GM23338 (cell line): Measurements from ENCODE around the gene CCDC149. TPM values are rescaled to one million over a fixed set of nuclear protein-coding genes. Genes with fewer than 3 reads are reported as not detected.

Experiments used
- ATAC-seq: fragments of 200-7000 bp; cut with Tn5 transposase; 3 replicates; pipeline ENCODE4 v1.9.1; 2020
- DNase-seq: peaks from one replicate; pipeline ENCODE4 v3.0.0-alpha.2; 2015; ENCODE audit warnings: low spot score
- H2AFZ ChIP-seq: fragments of 200-600 bp; sonication (generic); 2 replicates; pipeline ENCODE4 v1.8.0; 2016; ENCODE audit warnings: antibody characterized with exemption, mild to moderate bottlenecking, moderate library complexity
- H3F3A ChIP-seq: fragments of 200-600 bp; sonication (generic); replicated peaks from 2 replicates; pipeline ENCODE4 v1.8.0; 2017; ENCODE audit warnings: antibody characterized with exemption, mixed run types, low read depth
- H3K27ac ChIP-seq: fragments of 200-600 bp; sonication (generic); 2 replicates; pipeline ENCODE4 v1.6.1; 2016; ENCODE audit warnings: low read depth
- H3K27me3 ChIP-seq: fragments of 200-600 bp; sonication (generic); 2 replicates; pipeline ENCODE4 v1.8.0; 2016; ENCODE audit warnings: mild to moderate bottlenecking, mixed run types, moderate library complexity; ENCODE audit not compliant: insufficient read depth
- H3K36me3 ChIP-seq: fragments of 200-600 bp; sonication (generic); 2 replicates; pipeline ENCODE4 v1.8.0; 2016; ENCODE audit warnings: mild to moderate bottlenecking; ENCODE audit not compliant: insufficient read depth
- H3K4me1 ChIP-seq: fragments of 200-600 bp; sonication (generic); 2 replicates; pipeline ENCODE4 v1.8.0; 2016; ENCODE audit warnings: mild to moderate bottlenecking, moderate library complexity; ENCODE audit not compliant: insufficient read depth
- H3K4me2 ChIP-seq: fragments of 200-600 bp; sonication (generic); 2 replicates; pipeline ENCODE4 v1.7.1; 2017; ENCODE audit warnings: mixed run types
- H3K4me3 ChIP-seq: fragments of 200-600 bp; sonication (generic); 2 replicates; pipeline ENCODE4 v1.6.1; 2016; ENCODE audit warnings: mixed run types
- H3K79me2 ChIP-seq: fragments of 200-600 bp; sonication (generic); replicated peaks from 2 replicates; pipeline ENCODE4 v1.8.0; 2017; ENCODE audit warnings: mild to moderate bottlenecking; ENCODE audit not compliant: insufficient read depth
- H3K9me2 ChIP-seq: fragments of 200-600 bp; sonication (generic); 2 replicates; pipeline ENCODE4 v1.8.0; 2017; ENCODE audit not compliant: insufficient read depth
- H4K20me1 ChIP-seq: fragments of 200-600 bp; sonication (generic); replicated peaks from 2 replicates; pipeline ENCODE4 v1.8.0; 2017; ENCODE audit warnings: mild to moderate bottlenecking; ENCODE audit not compliant: insufficient read depth
- H3K27ac Mint-ChIP-seq: 2 replicates; pipeline ENCODE4 v1.8.0; 2020; ENCODE audit warnings: inconsistent platforms, mild to moderate bottlenecking, moderate library complexity, mixed read lengths
- H3K27me3 Mint-ChIP-seq: 3 replicates; pipeline ENCODE4 v1.8.0; 2022; ENCODE audit warnings: low read depth, mild to moderate bottlenecking, moderate library complexity, mixed read lengths, inconsistent platforms; ENCODE audit not compliant: insufficient read depth, poor library complexity
- H3K36me3 Mint-ChIP-seq: 3 replicates; pipeline ENCODE4 v1.8.0; 2021; ENCODE audit warnings: low read depth, mild to moderate bottlenecking, inconsistent platforms, moderate library complexity, mixed read lengths
- H3K4me1 Mint-ChIP-seq: 3 replicates; pipeline ENCODE4 v1.8.0; 2020; ENCODE audit warnings: mild to moderate bottlenecking, inconsistent platforms, mixed read lengths
- H3K4me3 Mint-ChIP-seq: 3 replicates; pipeline ENCODE4 v1.8.0; 2021; ENCODE audit warnings: moderate library complexity, mild to moderate bottlenecking, inconsistent platforms, mixed read lengths
- H3K9me3 Mint-ChIP-seq: 3 replicates; pipeline ENCODE4 v1.8.0; 2020; ENCODE audit warnings: moderate library complexity, mild to moderate bottlenecking, inconsistent platforms, mixed read lengths
- CREB1 ChIP-seq: fragments of 250-450 bp; sonication (Bioruptor Pico); IDR thresholded peaks from 2 replicates; pipeline ENCODE4 v1.5.0; 2020; ENCODE audit warnings: low read depth, mild to moderate bottlenecking, moderate library complexity
- EZH2 ChIP-seq: fragments of 200-600 bp; sonication (generic); IDR thresholded peaks from one replicate; pipeline ENCODE4 v1.8.0; 2017; ENCODE audit warnings: antibody characterized with exemption, mild to moderate bottlenecking, low read depth; ENCODE audit not compliant: unreplicated experiment
- STAT1 ChIP-seq: IDR thresholded peaks from one replicate; pipeline ENCODE4 v1.6.1; 2016; ENCODE audit warnings: antibody characterized with exemption; ENCODE audit not compliant: unreplicated experiment
- ZNF114 ChIP-seq: fragments of 250-450 bp; sonication (Bioruptor Pico); IDR thresholded peaks from 2 replicates; pipeline ENCODE4 v1.5.0; 2020; ENCODE audit warnings: mild to moderate bottlenecking, moderate library complexity
- ZNF331 ChIP-seq: fragments of 250-450 bp; sonication (Bioruptor Pico); IDR thresholded peaks from 2 replicates; pipeline ENCODE4 v1.5.0; 2020; ENCODE audit warnings: low read depth, mild to moderate bottlenecking, moderate library complexity
- polyA plus RNA-seq: library from polyadenylated mRNA; unstranded; fragments of >200 nt; fragmentation: Nextera tagmentation; extraction: Ambion mirVana; gene quantifications from 2 replicates; pipeline ENCODE4 v1.2.1, GENCODE V29; 2016
- total RNA-seq: library from RNA; depleted of rRNA; stranded (reverse); fragments of >200 nt; shearing (Covaris generic); gene quantifications from 2 replicates; pipeline ENCODE4 v1.2.3, GENCODE V29; 2014
- TF ChIP-seq, protein P1 (sequence below), 2 experiments: fragments of 200-600 bp in 1 of 2; sonication (generic) in 1 of 2; conservative IDR thresholded peaks; 2 replicates each; pipeline versions ENCODE4 v1.5.1 to v1.6.1; 2016 to 2017; ENCODE audit warnings: antibody characterized with exemption in 2 of 2, low read depth in 2 of 2, mild to moderate bottlenecking in 2 of 2, moderate library complexity in 1 of 2
- TF ChIP-seq, protein P2 (sequence below): IDR thresholded peaks from one replicate; pipeline ENCODE4 v1.6.1; 2018; ENCODE audit warnings: antibody characterized with exemption; ENCODE audit not compliant: unreplicated experiment
- TF ChIP-seq, protein P3 (sequence below): IDR thresholded peaks from 2 replicates; pipeline ENCODE4 v1.6.1; 2016; ENCODE audit warnings: antibody characterized with exemption
- TF ChIP-seq, protein P4 (sequence below): fragments of 250-450 bp; sonication (Bioruptor Pico); IDR thresholded peaks from 2 replicates; pipeline ENCODE4 v1.5.0; 2020; ENCODE audit warnings: mild to moderate bottlenecking, moderate library complexity

CCDC149 gene
- total and polyA plus RNA-seq, 2 experiments from 2014 or later = 2.6 to 6.4 TPM

DNA sequence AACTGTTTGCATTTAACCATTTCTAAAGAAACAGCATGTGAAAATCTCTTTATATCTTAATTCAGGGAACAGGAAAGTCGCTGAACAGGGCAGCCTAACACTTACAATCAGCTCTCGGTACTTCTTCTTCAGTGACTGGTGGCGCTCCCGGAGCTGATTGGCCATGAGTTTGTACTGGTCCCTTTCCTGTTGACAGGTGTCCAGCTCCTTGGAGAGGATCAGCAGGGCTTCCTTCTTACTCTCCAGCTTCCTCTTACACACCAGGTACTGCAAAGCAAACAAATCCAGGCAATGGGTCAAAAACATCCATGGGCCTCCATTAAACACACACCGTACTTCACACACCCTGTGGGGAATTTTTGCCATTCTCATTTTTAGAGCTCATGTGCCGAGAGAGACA lies 36.4 kb downstream of the CCDC149 start (continued):
- TF ChIP-seq, protein P1, sequence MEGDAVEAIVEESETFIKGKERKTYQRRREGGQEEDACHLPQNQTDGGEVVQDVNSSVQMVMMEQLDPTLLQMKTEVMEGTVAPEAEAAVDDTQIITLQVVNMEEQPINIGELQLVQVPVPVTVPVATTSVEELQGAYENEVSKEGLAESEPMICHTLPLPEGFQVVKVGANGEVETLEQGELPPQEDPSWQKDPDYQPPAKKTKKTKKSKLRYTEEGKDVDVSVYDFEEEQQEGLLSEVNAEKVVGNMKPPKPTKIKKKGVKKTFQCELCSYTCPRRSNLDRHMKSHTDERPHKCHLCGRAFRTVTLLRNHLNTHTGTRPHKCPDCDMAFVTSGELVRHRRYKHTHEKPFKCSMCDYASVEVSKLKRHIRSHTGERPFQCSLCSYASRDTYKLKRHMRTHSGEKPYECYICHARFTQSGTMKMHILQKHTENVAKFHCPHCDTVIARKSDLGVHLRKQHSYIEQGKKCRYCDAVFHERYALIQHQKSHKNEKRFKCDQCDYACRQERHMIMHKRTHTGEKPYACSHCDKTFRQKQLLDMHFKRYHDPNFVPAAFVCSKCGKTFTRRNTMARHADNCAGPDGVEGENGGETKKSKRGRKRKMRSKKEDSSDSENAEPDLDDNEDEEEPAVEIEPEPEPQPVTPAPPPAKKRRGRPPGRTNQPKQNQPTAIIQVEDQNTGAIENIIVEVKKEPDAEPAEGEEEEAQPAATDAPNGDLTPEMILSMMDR (conservative IDR thresholded peaks at IDR 0.05; ENCODE audit: low read depth in 2 of 2) = no peak
- TF ChIP-seq ZNF331 (no peak), ZNF114 (CRISPR knock-in tag) (no peak), STAT1 (no peak)
- TF ChIP-seq, protein P2, sequence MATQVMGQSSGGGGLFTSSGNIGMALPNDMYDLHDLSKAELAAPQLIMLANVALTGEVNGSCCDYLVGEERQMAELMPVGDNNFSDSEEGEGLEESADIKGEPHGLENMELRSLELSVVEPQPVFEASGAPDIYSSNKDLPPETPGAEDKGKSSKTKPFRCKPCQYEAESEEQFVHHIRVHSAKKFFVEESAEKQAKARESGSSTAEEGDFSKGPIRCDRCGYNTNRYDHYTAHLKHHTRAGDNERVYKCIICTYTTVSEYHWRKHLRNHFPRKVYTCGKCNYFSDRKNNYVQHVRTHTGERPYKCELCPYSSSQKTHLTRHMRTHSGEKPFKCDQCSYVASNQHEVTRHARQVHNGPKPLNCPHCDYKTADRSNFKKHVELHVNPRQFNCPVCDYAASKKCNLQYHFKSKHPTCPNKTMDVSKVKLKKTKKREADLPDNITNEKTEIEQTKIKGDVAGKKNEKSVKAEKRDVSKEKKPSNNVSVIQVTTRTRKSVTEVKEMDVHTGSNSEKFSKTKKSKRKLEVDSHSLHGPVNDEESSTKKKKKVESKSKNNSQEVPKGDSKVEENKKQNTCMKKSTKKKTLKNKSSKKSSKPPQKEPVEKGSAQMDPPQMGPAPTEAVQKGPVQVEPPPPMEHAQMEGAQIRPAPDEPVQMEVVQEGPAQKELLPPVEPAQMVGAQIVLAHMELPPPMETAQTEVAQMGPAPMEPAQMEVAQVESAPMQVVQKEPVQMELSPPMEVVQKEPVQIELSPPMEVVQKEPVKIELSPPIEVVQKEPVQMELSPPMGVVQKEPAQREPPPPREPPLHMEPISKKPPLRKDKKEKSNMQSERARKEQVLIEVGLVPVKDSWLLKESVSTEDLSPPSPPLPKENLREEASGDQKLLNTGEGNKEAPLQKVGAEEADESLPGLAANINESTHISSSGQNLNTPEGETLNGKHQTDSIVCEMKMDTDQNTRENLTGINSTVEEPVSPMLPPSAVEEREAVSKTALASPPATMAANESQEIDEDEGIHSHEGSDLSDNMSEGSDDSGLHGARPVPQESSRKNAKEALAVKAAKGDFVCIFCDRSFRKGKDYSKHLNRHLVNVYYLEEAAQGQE = no peak
- TF ChIP-seq, protein P3, sequence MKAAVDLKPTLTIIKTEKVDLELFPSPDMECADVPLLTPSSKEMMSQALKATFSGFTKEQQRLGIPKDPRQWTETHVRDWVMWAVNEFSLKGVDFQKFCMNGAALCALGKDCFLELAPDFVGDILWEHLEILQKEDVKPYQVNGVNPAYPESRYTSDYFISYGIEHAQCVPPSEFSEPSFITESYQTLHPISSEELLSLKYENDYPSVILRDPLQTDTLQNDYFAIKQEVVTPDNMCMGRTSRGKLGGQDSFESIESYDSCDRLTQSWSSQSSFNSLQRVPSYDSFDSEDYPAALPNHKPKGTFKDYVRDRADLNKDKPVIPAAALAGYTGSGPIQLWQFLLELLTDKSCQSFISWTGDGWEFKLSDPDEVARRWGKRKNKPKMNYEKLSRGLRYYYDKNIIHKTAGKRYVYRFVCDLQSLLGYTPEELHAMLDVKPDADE = no peak

DNA sequence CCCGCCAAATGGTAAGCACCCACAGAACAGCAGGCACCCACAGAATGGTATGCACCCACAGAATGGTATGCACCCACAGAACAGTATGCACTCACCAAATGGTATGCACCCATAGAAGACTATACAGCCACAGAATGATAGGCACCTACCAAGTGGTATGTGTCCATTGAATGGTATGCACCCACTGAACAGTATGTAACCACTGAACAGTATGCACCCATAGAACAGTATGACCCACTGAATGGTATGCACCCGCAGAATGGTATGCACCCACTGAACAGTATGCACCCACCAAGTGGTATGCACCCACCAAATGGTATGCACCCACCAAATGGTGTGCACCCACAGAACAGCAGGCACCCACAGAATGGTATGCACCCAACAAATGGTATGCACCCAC lies 40.1 kb downstream of the CCDC149 start:
- Histone ChIP-seq H3K9me2 (0 out of 2 replicates have a peak, but pooled peaks cover 5% of the 10 kb centered on the region), H3K4me1 (peaks cover 11% of the 10 kb centered on the region), H3F3A (no peaks in the 10 kb centered on the region), H4K20me1 (no peaks in the 10 kb centered on the region), H3K27ac (no peak overlapping the region), H3K4me2 (no peak overlapping the region), H3K79me2 (no peaks in the 10 kb centered on the region), H2AFZ (no peak overlapping the region), H3K27me3 (no peaks in the 10 kb centered on the region), H3K4me3 (no peak overlapping the region), H3K36me3 (no peaks in the 10 kb centered on the region)
- ATAC-seq (no peak), DNase-seq (no peak)
- Mint-ChIP-seq H3K27me3 (peaks cover 5% of the 10 kb centered on the region), H3K27ac (no peak overlapping the region), H3K9me3 (peaks cover 11% of the 10 kb centered on the region; the same call in 2 of the 3 replicates), H3K4me3 (no peak overlapping the region), H3K4me1 (peaks cover 17% of the 10 kb centered on the region), H3K36me3 (peaks cover 18% of the 10 kb centered on the region)
- TF ChIP-seq, protein P4, sequence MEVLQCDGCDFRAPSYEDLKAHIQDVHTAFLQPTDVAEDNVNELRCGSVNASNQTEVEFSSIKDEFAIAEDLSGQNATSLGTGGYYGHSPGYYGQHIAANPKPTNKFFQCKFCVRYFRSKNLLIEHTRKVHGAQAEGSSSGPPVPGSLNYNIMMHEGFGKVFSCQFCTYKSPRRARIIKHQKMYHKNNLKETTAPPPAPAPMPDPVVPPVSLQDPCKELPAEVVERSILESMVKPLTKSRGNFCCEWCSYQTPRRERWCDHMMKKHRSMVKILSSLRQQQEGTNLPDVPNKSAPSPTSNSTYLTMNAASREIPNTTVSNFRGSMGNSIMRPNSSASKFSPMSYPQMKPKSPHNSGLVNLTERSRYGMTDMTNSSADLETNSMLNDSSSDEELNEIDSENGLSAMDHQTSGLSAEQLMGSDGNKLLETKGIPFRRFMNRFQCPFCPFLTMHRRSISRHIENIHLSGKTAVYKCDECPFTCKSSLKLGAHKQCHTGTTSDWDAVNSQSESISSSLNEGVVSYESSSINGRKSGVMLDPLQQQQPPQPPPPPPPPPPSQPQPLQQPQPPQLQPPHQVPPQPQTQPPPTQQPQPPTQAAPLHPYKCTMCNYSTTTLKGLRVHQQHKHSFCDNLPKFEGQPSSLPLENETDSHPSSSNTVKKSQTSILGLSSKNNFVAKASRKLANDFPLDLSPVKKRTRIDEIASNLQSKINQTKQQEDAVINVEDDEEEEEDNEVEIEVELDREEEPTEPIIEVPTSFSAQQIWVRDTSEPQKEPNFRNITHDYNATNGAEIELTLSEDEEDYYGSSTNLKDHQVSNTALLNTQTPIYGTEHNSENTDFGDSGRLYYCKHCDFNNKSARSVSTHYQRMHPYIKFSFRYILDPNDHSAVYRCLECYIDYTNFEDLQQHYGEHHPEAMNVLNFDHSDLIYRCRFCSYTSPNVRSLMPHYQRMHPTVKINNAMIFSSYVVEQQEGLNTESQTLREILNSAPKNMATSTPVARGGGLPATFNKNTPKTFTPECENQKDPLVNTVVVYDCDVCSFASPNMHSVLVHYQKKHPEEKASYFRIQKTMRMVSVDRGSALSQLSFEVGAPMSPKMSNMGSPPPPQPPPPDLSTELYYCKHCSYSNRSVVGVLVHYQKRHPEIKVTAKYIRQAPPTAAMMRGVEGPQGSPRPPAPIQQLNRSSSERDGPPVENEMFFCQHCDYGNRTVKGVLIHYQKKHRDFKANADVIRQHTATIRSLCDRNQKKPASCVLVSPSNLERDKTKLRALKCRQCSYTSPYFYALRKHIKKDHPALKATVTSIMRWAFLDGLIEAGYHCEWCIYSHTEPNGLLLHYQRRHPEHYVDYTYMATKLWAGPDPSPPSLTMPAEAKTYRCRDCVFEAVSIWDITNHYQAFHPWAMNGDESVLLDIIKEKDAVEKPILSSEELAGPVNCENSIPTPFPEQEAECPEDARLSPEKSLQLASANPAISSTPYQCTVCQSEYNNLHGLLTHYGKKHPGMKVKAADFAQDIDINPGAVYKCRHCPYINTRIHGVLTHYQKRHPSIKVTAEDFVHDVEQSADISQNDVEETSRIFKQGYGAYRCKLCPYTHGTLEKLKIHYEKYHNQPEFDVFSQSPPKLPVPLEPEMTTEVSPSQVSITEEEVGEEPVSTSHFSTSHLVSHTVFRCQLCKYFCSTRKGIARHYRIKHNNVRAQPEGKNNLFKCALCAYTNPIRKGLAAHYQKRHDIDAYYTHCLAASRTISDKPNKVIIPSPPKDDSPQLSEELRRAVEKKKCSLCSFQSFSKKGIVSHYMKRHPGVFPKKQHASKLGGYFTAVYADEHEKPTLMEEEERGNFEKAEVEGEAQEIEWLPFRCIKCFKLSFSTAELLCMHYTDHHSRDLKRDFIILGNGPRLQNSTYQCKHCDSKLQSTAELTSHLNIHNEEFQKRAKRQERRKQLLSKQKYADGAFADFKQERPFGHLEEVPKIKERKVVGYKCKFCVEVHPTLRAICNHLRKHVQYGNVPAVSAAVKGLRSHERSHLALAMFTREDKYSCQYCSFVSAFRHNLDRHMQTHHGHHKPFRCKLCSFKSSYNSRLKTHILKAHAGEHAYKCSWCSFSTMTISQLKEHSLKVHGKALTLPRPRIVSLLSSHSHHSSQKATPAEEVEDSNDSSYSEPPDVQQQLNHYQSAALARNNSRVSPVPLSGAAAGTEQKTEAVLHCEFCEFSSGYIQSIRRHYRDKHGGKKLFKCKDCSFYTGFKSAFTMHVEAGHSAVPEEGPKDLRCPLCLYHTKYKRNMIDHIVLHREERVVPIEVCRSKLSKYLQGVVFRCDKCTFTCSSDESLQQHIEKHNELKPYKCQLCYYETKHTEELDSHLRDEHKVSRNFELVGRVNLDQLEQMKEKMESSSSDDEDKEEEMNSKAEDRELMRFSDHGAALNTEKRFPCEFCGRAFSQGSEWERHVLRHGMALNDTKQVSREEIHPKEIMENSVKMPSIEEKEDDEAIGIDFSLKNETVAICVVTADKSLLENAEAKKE (CRISPR knock-in tag) = no peak
- TF ChIP-seq EZH2 (no peak), ZNF331 (no peak), STAT1 (no peak), CREB1 (no peak)
- TF ChIP-seq, protein P3 = no peak
